HepG2 (cell line): ENCODE results near the gene MAP3K21. TPM values are rescaled to one million over a fixed set of nuclear protein-coding genes. Genes with fewer than 3 reads are reported as not detected.

Experiments used
- ATAC-seq: fragments of 200-7000 bp; cut with Tn5 transposase; 3 replicates; pipeline ENCODE4 v1.9.1; 2020; ENCODE audit warnings: mild to moderate bottlenecking, moderate library complexity
- BruUV-seq: library from RNA; stranded (reverse); fragments of 400-500 nt; replicated peaks from 2 replicates; lab custom pipeline; 2021; lab: Mats Ljungman, UMichigan
- CTCF ChIA-PET: fragments of 300-600 bp; formaldehyde crosslinking; extraction: SDS; loops from one replicate; lab custom pipeline; 2021; ENCODE audit warnings: low total read pairs, inconsistent platforms, low intra/inter-chr PET ratio; lab: Yijun Ruan, JAX
- POLR2A ChIA-PET: fragments of 350-600 bp; sonication (Branson Sonifier 250); formaldehyde crosslinking; loops from one replicate; lab custom pipeline; 2020; ENCODE audit warnings: antibody characterized with exemption, inconsistent platforms; lab: Yijun Ruan, JAX
- DNase-seq: peaks from one replicate; pipeline ENCODE4 v3.0.0-alpha.2; 2015; ENCODE audit warnings: low spot score
- FAIRE-seq: peaks from 3 replicates; lab custom pipeline; 2011; peaks lifted over from hg19 to GRCh38; lab: Jason Lieb, UNC
- H2AFZ ChIP-seq: one replicate; pipeline ENCODE4 v1.6.1; 2011; ENCODE audit warnings: low read length, inconsistent platforms
- H3K27ac ChIP-seq: fragments of 300-600 bp; 3 replicates; pipeline ENCODE4 v1.8.0; 2011; ENCODE audit warnings: mixed run types, mild to moderate bottlenecking, mixed read lengths, low read length, inconsistent platforms; ENCODE audit not compliant: insufficient read depth; ENCODE audit errors: extremely low read length
- H3K27me3 ChIP-seq, 2 experiments: fragments of 200-600 bp in 1 of 2; 2 replicates in 1 of 2; 3 replicates in 1 of 2; pipeline versions ENCODE4 v1.6.0 to v1.8.0; 2011; ENCODE audit warnings: low read length in 2 of 2, mild to moderate bottlenecking in 2 of 2, moderate library complexity in 2 of 2, inconsistent platforms in 1 of 2; ENCODE audit not compliant: insufficient read depth in 2 of 2, control insufficient read depth in 1 of 2
- H3K36me3 ChIP-seq, 2 experiments: fragments of 200-600 bp in 1 of 2; replicated peaks in 1 of 2; 2 replicates in 1 of 2; 3 replicates in 1 of 2; pipeline versions ENCODE4 v1.5.1 to v1.8.0; 2011; ENCODE audit warnings: low read length in 2 of 2, inconsistent platforms in 1 of 2; ENCODE audit not compliant: insufficient read depth in 2 of 2, control insufficient read depth in 1 of 2
- H3K4me1 ChIP-seq: 2 replicates; pipeline ENCODE4 v1.5.1; 2012; ENCODE audit warnings: low read length, inconsistent platforms; ENCODE audit not compliant: insufficient read depth
- H3K4me2 ChIP-seq: 2 replicates; pipeline ENCODE4 v1.6.0; 2011; ENCODE audit warnings: low read depth, low read length, inconsistent platforms
- H3K4me3 ChIP-seq, 3 experiments: fragments of 200-600 bp in 1 of 3; sonication (generic), shearing (Covaris generic) in 1 of 3; replicated peaks in 1 of 3; 2 replicates each; pipeline ENCODE4 v1.5.1; 2011 to 2016; ENCODE audit warnings: low read length in 3 of 3, inconsistent platforms in 2 of 3, low read depth in 2 of 3, mild to moderate bottlenecking in 2 of 3, control low read depth in 1 of 3, mixed read lengths in 1 of 3; ENCODE audit not compliant: insufficient read depth in 1 of 3
- H3K79me2 ChIP-seq: one replicate; pipeline ENCODE4 v1.6.1; 2011; ENCODE audit warnings: low read length, inconsistent platforms; ENCODE audit not compliant: insufficient read depth
- H3K9ac ChIP-seq: 2 replicates; pipeline ENCODE4 v1.6.0; 2011; ENCODE audit warnings: mild to moderate bottlenecking, low read depth, low read length, inconsistent platforms; ENCODE audit not compliant: insufficient read depth
- H3K9me3 ChIP-seq: 2 replicates; pipeline ENCODE4 v1.5.1; 2012; ENCODE audit warnings: mild to moderate bottlenecking, low read length
- H4K20me1 ChIP-seq: 2 replicates; pipeline ENCODE4 v1.6.0; 2011; ENCODE audit warnings: inconsistent platforms, mild to moderate bottlenecking, low read length, moderate library complexity; ENCODE audit not compliant: insufficient read depth
- ARNT2 ChIP-seq: sonication (generic); formaldehyde crosslinking; IDR thresholded peaks from 2 replicates; pipeline ENCODE4 v1.8.0; 2022; ENCODE audit warnings: mild to moderate bottlenecking, low read depth, missing genetic modification reagents, moderate library complexity
- SALL1 ChIP-seq: sonication (generic); formaldehyde crosslinking; IDR thresholded peaks from 2 replicates; pipeline ENCODE4 v1.8.0; 2022; ENCODE audit warnings: mild to moderate bottlenecking, missing genetic modification reagents
- SATB2 ChIP-seq: sonication (generic); formaldehyde crosslinking; IDR thresholded peaks from 2 replicates; pipeline ENCODE4 v1.5.0; 2020; ENCODE audit warnings: missing genetic modification reagents
- SMAD1 ChIP-seq: sonication (generic); formaldehyde crosslinking; IDR thresholded peaks from 2 replicates; pipeline ENCODE4 v1.4.0; 2020; ENCODE audit warnings: missing genetic modification reagents, low read depth, mild to moderate bottlenecking, borderline replicate concordance
- ZBTB2 ChIP-seq: sonication (generic); formaldehyde crosslinking; IDR thresholded peaks from 2 replicates; pipeline ENCODE4 v1.8.0; 2022; ENCODE audit warnings: low read depth, missing genetic modification reagents
- ZFX ChIP-seq: sonication (generic); formaldehyde crosslinking; IDR thresholded peaks from 2 replicates; pipeline ENCODE4 v1.4.0; 2020; ENCODE audit warnings: mild to moderate bottlenecking, low read depth, missing genetic modification reagents, moderate library complexity
- ZMYM2 ChIP-seq: sonication (generic); formaldehyde crosslinking; IDR thresholded peaks from 2 replicates; pipeline ENCODE4 v1.8.0; 2022; ENCODE audit warnings: mild to moderate bottlenecking, missing genetic modification reagents
- ZNF337 ChIP-seq: sonication (generic); formaldehyde crosslinking; IDR thresholded peaks from 2 replicates; pipeline ENCODE4 v1.5.1; 2020; ENCODE audit warnings: missing genetic modification reagents, low read depth, mild to moderate bottlenecking, borderline replicate concordance
- ZNF430 ChIP-seq: sonication (generic); formaldehyde crosslinking; IDR thresholded peaks from 2 replicates; pipeline ENCODE4 v1.9.0; 2021; ENCODE audit warnings: mild to moderate bottlenecking, missing genetic modification reagents
- ZNF451 ChIP-seq: sonication (generic); formaldehyde crosslinking; IDR thresholded peaks from 2 replicates; pipeline ENCODE4 v1.5.0; 2020; ENCODE audit warnings: mild to moderate bottlenecking, missing genetic modification reagents
- WGBS: methylation state at CpG from one replicate; pipeline ENCODE4 v1.1.6; 2017; ENCODE audit warnings: low lambda C conversion rate; 5-methylcytosine and 5-hydroxymethylcytosine counted together
- in situ Hi-C: cut with HindIII; loops from 2 replicates; pipeline ENCODE4 v1.10.0; 2017; ENCODE audit warnings: low pct_unique_long_range_greater_than_20kb; ENCODE audit not compliant: extremely low pct_ligation_motif_present
- intact Hi-C: fragments of 100-400 bp; cut with micrococcal nuclease; formaldehyde crosslinking; loops from one replicate; pipeline ENCODE4 v1.10.0; 2022; ENCODE audit not compliant: unreplicated experiment
- polyA plus RNA-seq, 8 experiments: library from polyadenylated mRNA; depleted of rRNA in 3 of 8; stranded (reverse) in 7 of 8; unstranded in 1 of 8; fragments of >200 nt; fragmentation: Illumina TruSeq in 4 of 8; extraction: Trizol in 4 of 8; gene quantifications; 2 replicates each; pipeline versions ENCODE4 v1.2.1 to v1.2.3, GENCODE V29; 2011 to 2016; ENCODE audit warnings: low read depth in 4 of 8, missing spikeins in 1 of 8, mixed read lengths in 1 of 8; ENCODE audit not compliant: insufficient read depth in 1 of 8
- total RNA-seq, 5 experiments: library from RNA; depleted of rRNA; stranded (reverse); fragments of >200 nt; fragmentation: Illumina TruSeq; extraction: Trizol; gene quantifications; 2 replicates each; pipeline ENCODE4 v1.2.3, GENCODE V29; 2016; ENCODE audit warnings: low read depth in 1 of 5

Gene MAP3K21
- total and polyA plus RNA-seq, 2 of the 13 experiments (the other 11 are each of a cell fraction or from before 2014, with no cell fraction given), result not detected

GRCh38 chr1:233281711-233282581 lies 45.6 kb upstream of the MAP3K21 start:
- Histone ChIP-seq H3K9ac (no peak overlapping the region), H3K4me1 (no peaks in the 10 kb centered on the region), H3K4me2 (no peak overlapping the region), H3K79me2 (no peaks in the 10 kb centered on the region), H3K4me3 (no peak overlapping the region), H4K20me1 (no peaks in the 10 kb centered on the region), H3K9me3 (no peaks in the 10 kb centered on the region), H3K27ac (no peak overlapping the region), H2AFZ (no peak overlapping the region), H3K36me3 (no peaks in the 10 kb centered on the region), H3K27me3 (no peaks in the 10 kb centered on the region)
- ChIA-PET CTCF (no interaction called here), POLR2A (no interaction called here)
- WGBS, result under 1% methylated on average over 8 of the region's 8 CpGs
- in situ Hi-C loops, result no loop called here
- DNase-seq (no peak), FAIRE-seq (no peak), ATAC-seq (no peak)
- intact Hi-C loops, result no loop called here
- TF ChIP-seq ZBTB2 (no peak), ZNF337 (no peak), ZNF430 (CRISPR knock-in tag) (no peak), ZFX (CRISPR knock-in tag) (no peak), SATB2 (CRISPR knock-in tag) (no peak), ZNF451 (CRISPR knock-in tag) (no peak), ARNT2 (CRISPR knock-in tag) (no peak), ZMYM2 (CRISPR knock-in tag) (no peak), SALL1 (no peak), SMAD1 (CRISPR knock-in tag) (no peak)
- no TSS peak for BruUV-seq
